Left ventricle myocardium inferior (tissue), 1 donor: ENCODE data around the gene ADSS1. TPM values are rescaled to one million over a fixed set of nuclear protein-coding genes. Genes with fewer than 3 reads are reported as not detected.
A peak's percentile ranks its signal among the peaks of the same experiment; 100 is the strongest.

Experiments
- DNase-seq: peaks from one replicate; pipeline ENCODE4 v3.0.0-alpha.2; 2020
- H3K27ac ChIP-seq: fragments of 200-600 bp; replicated peaks from 2 replicates; pipeline ENCODE4 v1.8.0; 2021
- H3K27me3 ChIP-seq: fragments of 200-600 bp; 2 replicates; pipeline ENCODE4 v1.8.0; 2021; ENCODE audit warnings: low read depth
- H3K36me3 ChIP-seq: fragments of 200-600 bp; 2 replicates; pipeline ENCODE4 v1.8.0; 2021
- H3K4me1 ChIP-seq: fragments of 200-600 bp; 2 replicates; pipeline ENCODE4 v1.8.0; 2021
- H3K4me3 ChIP-seq: fragments of 200-600 bp; 2 replicates; pipeline ENCODE4 v1.8.0; 2021; ENCODE audit warnings: mild to moderate bottlenecking, moderate library complexity
- H3K9me3 ChIP-seq: fragments of 200-600 bp; replicated peaks from 2 replicates; pipeline ENCODE4 v1.8.0; 2021
- intact Hi-C: fragments of 100-400 bp; cut with micrococcal nuclease; formaldehyde crosslinking; loops from one replicate; pipeline ENCODE4 v1.11.0; 2022
- total RNA-seq: library from RNA; stranded (reverse); fragmentation: NEBNext Ultra II Directional; extraction: Animal tissue kit (Norgen Biotek cat#: 25700); gene quantifications from one replicate; pipeline ENCODE4 v1.2.1, GENCODE V29; 2021
- TF ChIP-seq, protein P1 (sequence below): fragments of 200-600 bp; IDR thresholded peaks from 2 replicates; pipeline ENCODE4 v1.8.0; 2021; ENCODE audit warnings: antibody characterized with exemption, mild to moderate bottlenecking, borderline replicate concordance
- donor health status: DM: no; HTN: yes; CAD: no; lungs with severe emphysema.

ADSS1 gene
- total RNA-seq, 1 donor from 2014 or later: 218 TPM

DNA sequence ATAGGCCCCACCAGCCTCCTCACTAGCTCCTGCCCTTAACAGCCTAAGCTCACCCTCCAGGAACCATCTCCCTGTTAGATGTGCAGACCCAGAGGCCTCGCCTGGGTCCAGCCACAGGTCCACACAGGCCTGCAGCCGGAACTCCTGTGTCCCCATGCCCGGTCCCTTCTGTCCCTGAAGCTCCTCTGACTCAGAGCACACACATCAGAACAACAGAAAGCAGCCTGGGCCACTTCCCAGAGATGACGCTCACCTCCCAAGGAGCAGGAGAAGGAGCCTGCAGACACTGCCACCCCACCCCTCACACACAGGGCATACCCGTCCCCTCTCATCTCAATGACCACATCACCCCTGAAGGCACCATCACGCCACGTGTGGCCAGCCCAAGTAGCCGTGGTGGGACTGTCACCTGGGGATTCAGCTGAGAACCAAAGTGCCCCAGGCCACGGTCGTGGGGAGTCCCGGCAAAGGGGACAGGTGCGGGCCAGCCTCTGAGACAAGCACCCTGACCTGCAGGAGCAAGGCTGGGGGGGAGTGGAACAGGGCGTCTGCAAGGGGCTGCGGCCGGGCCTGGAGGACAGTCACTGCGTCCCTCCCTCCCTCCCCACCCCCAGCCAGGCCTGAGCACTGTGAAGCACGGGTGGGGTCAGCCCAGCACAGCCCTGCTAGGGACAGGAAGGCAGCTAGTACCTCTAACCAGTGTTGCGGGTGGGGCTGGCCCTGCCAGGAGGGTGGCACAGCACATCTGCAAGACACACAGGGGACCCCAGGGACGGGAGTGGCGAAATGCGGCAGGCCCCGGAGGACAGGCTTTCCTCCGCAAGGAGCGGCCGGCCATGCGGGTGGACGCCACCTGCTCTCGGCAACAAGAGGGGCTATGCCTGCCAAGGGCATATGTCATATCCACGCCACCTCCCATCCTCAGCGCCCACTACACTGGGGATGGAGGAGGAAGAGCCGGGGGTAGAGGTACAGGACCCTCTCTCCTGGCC is 66.0 kb downstream of the ADSS1 start:
- intact Hi-C loops: no loop called here
- H3K27ac ChIP-seq: no peak overlapping the region
- H3K27me3 ChIP-seq: no peaks in the 10 kb centered on the region
- H3K4me1 ChIP-seq: peaks cover 93% of the 10 kb centered on the region
- no peaks in the 10 kb centered on the region for H3K9me3 ChIP-seq
- H3K4me3 ChIP-seq: no peak overlapping the region
- TF ChIP-seq, protein P1, sequence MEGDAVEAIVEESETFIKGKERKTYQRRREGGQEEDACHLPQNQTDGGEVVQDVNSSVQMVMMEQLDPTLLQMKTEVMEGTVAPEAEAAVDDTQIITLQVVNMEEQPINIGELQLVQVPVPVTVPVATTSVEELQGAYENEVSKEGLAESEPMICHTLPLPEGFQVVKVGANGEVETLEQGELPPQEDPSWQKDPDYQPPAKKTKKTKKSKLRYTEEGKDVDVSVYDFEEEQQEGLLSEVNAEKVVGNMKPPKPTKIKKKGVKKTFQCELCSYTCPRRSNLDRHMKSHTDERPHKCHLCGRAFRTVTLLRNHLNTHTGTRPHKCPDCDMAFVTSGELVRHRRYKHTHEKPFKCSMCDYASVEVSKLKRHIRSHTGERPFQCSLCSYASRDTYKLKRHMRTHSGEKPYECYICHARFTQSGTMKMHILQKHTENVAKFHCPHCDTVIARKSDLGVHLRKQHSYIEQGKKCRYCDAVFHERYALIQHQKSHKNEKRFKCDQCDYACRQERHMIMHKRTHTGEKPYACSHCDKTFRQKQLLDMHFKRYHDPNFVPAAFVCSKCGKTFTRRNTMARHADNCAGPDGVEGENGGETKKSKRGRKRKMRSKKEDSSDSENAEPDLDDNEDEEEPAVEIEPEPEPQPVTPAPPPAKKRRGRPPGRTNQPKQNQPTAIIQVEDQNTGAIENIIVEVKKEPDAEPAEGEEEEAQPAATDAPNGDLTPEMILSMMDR: no peak
- DNase-seq: no peak
- H3K36me3 ChIP-seq: peaks cover 43% of the 10 kb centered on the region

DNA sequence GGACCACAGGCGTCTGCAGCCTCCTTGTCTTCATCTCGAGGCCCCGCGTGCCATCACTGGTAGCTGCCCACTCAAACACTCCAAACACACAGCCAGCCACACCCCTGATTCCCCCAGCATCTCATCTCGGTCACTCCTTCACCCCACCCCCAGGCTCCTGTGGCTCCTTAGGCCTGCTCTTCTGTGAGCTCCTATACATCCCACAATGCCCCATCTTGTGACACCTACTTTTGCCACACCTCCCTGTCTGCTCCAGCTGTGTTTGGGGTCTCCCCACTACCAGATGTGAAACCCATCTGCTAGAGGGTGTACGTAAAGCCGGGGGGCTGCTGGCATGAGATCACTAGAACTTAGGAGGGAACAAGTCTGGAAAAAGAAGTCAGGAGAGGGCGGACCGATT is 67.4 kb downstream of the ADSS1 start:
- DNase-seq: no peak
- Histone ChIP-seq H3K4me3 (no peak overlapping the region), H3K27me3 (no peaks in the 10 kb centered on the region), H3K9me3 (no peaks in the 10 kb centered on the region), H3K4me1 (peaks cover 89% of the 10 kb centered on the region), H3K27ac (peak overlapping the region; percentile 73), H3K36me3 (peaks cover 43% of the 10 kb centered on the region)
- TF ChIP-seq, protein P1: no peak
- intact Hi-C loops: no loop called here

DNA sequence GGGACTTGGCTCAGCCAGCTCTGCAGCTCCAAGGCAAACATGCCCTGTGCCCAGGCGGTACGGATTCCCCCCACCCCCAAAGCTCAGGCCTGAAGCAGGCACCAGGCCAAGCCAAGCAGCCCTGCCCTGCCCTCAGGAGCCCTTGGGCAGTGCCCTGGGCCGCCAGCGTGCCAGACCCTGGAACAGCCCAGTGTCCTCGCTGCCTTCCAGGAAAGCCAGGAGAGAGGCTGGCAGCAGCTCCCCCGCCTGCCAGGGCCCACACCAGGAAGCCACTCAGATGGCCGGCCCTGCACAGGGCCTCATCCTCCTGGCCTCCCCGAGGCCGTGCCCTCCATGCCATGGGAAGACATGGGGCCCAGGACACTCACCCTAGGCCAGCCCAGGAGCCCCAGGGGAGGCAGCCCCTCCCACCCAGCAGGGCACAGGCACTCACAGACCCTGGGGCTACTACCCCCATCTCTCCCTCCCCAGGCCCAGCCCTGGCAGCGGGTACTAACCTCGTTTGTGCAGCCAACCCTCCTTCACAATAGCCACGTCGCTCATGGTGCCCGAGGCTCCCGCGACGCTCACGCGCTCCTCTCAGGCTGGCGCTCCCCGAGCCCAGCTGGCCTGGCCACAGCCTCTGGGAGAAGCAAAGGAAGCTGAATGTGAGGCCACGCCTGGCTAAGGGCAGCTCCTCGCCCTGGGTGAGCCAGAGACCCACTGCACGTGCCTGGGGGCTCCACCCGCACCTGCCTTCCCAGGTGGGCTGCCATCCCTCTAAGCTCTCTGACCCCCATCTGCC is 68.3 kb downstream of the ADSS1 start:
- Histone ChIP-seq H3K4me1 (peaks cover 89% of the 10 kb centered on the region), H3K9me3 (no peaks in the 10 kb centered on the region), H3K36me3 (peaks cover 42% of the 10 kb centered on the region), H3K4me3 (no peak overlapping the region), H3K27ac (peak overlapping the region; percentile 73), H3K27me3 (no peaks in the 10 kb centered on the region)
- intact Hi-C loops: no loop called here
- TF ChIP-seq, protein P1: no peak
- peak; percentile 76 for DNase-seq

DNA sequence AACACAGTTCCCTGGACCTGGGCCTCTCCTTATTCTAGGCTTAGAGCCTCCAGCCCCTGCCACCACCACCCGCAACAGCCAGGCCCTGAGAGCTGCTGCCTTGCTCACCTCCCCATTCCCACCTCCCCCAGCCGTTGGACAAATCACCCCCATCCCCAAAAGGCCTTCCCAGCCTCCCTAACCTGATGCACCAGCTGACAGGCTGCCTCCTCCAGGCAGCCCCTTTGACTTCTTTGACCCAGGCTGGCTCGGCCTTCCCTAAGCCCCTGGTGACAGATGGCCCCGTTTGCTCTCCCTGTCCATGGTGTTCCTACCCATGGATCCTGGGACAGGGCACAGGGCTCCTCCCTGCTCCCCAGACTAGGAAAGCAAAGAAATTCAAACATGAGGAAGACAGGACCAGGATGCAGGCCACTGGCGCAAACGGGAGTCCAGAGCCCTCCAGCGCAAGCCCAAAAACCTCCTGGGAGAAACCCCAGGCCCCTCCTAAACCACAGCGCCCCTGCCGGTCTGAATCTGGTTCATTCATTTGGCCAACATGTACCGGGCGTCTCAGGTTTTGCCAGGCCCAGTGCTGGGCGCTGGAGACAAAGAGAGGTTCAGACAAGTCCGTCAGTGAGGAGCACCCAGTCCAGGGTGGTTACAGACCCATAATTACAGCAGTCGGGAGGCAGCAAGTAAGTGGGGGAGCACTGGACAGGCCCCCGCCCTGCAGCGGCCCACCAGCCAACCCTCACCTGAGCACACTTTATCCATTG is 69.1 kb downstream of the ADSS1 start:
- Histone ChIP-seq H3K27me3 (no peaks in the 10 kb centered on the region), H3K4me1 (peaks cover 89% of the 10 kb centered on the region), H3K4me3 (peak overlapping the region; percentile 87), H3K27ac (peak overlapping the region; percentile 87), H3K9me3 (no peaks in the 10 kb centered on the region), H3K36me3 (peaks cover 37% of the 10 kb centered on the region)
- intact Hi-C loops: no loop called here
- TF ChIP-seq, protein P1: no peak
- no peak for DNase-seq

DNA sequence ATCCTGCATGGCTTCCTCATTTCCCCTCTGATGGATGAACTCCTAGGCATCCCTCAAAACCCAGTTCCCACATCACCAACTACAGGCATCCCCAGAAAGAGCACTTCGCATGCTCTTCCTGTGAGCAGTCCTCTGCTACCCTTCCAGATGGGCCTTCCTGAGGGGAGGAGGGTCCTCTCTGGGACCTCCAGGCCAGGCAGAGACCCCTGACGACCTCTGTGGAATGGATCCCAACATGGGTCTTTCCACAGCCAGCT is 69.6 kb downstream of the ADSS1 start:
- Histone ChIP-seq H3K4me3 (peak overlapping the region; percentile 87), H3K27me3 (no peaks in the 10 kb centered on the region), H3K36me3 (peaks cover 37% of the 10 kb centered on the region), H3K27ac (peak overlapping the region; percentile 87), H3K9me3 (no peaks in the 10 kb centered on the region), H3K4me1 (peaks cover 89% of the 10 kb centered on the region)
- intact Hi-C loops: no loop called here
- no peak for DNase-seq
- TF ChIP-seq, protein P1: no peak
